Measurements from ENCODE around the gene EPS8L1.

EPS8L1 gene

GRCh38 chr19:55091955-55092354 lies 16.3 kb downstream of the EPS8L1 start:
- TF ChIP-seq CTCF (IDR thresholded peaks at IDR 0.05; ENCODE audit: insufficient read depth, low read length, missing control alignments), result no peak
- CTCF ChIA-PET, result no interaction called here
- POLR2A ChIA-PET, result no interaction called here
- DNase-seq (ENCODE audit: low read depth, low spot score), result no peak
- H3K4me3 ChIP-seq (ENCODE audit: low read depth, low read length), result no peak overlapping the region

- ChIA-PET POLR2A (no interaction called here), CTCF (no interaction called here)
- no peak overlapping the region for H3K4me3 ChIP-seq (ENCODE audit: low read depth, low read length)
- no peak for TF ChIP-seq CTCF (IDR thresholded peaks at IDR 0.05; ENCODE audit: insufficient read depth, low read length, missing control alignments)
- no peak for DNase-seq (ENCODE audit: low read depth, low spot score)
These were observed 17.0 kb downstream of the EPS8L1 start for GRCh38 chr19:55092423-55093318.

- POLR2A ChIA-PET, result no interaction called here
- H3K4me3 ChIP-seq (ENCODE audit: low read depth, low read length), result no peak overlapping the region
- CTCF ChIA-PET, result no interaction called here
- TF ChIP-seq CTCF (IDR thresholded peaks at IDR 0.05; ENCODE audit: insufficient read depth, low read length, missing control alignments), result no peak
- DNase-seq (ENCODE audit: low read depth, low spot score), result no peak
These were observed 19.0 kb downstream of the EPS8L1 start for GRCh38 chr19:55094456-55095259.

- CTCF ChIA-PET, result interaction anchor here (0.9 kb wide), 1 partner anchor 10 kb away, joined by 3 read pairs; no protein-coding TSS in a partner anchor
- no peak overlapping the region for H3K4me3 ChIP-seq (ENCODE audit: low read depth, low read length)
- POLR2A ChIA-PET, result no interaction called here
- no peak for DNase-seq (ENCODE audit: low read depth, low spot score)
- TF ChIP-seq CTCF (IDR thresholded peaks at IDR 0.05; ENCODE audit: insufficient read depth, low read length, missing control alignments), result no peak
These were observed 19.8 kb downstream of the EPS8L1 start for GRCh38 chr19:55095260-55096060.

- H3K4me3 ChIP-seq (ENCODE audit: low read depth, low read length), result no peak overlapping the region
- no peak for DNase-seq (ENCODE audit: low read depth, low spot score)
- ChIA-PET CTCF (interaction anchor here (0.9 kb wide), 1 partner anchor 11 kb away, joined by 3 read pairs; no protein-coding TSS in a partner anchor), POLR2A (no interaction called here)
- TF ChIP-seq CTCF (IDR thresholded peaks at IDR 0.05; ENCODE audit: insufficient read depth, low read length, missing control alignments), result no peak
These were observed 20.5 kb downstream of the EPS8L1 start for GRCh38 chr19:55096061-55096701.

Data from AG04449 (cell line).